GM12892 (cell line): ENCODE results near the gene LDHAL6A.

ENCODE experiments used
- POLR2A ChIP-seq: IDR thresholded peaks from 2 replicates; pipeline ENCODE4 v1.6.1; 2011; ENCODE audit warnings: low read depth, low read length, control low read depth
- POLR2AphosphoS5 ChIP-seq: IDR thresholded peaks from 2 replicates; pipeline ENCODE4 v1.6.1; 2011; ENCODE audit warnings: low read depth, low read length, control low read depth
- TAF1 ChIP-seq: IDR thresholded peaks from 2 replicates; pipeline ENCODE4 v1.6.1; 2011; ENCODE audit warnings: low read depth, mild to moderate bottlenecking, control low read depth, low read length, borderline replicate concordance

DNA sequence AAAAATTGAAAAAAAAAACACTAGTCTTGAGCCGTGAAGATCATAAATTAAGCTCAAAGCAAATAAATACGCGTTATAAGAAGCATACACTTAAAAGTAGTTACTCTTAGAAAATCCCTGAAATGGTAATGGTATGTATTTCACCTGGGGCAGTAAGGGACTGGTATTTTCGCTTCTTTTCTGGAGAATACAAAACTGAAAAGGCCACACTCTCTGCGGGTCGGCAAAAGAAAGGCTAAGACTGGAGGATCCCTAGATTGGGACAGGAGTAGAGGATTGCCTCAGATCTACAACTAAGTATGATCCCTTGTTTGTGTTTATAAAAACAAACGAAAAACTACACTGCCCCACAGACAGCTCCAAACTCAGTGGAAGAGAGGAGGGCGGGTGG lies 70.5 kb downstream of the LDHAL6A start:
- no peak for TF ChIP-seq POLR2A
- no peak for TF ChIP-seq POLR2AphosphoS5
- no peak for TF ChIP-seq TAF1
